GM23248 (cell line): Measurements from ENCODE around the gene SYNDIG1.

Source experiments
- EZH2 ChIP-seq: fragments of 200-600 bp; sonication (generic); IDR thresholded peaks from 2 replicates; pipeline ENCODE4 v1.6.1; 2018; ENCODE audit warnings: antibody characterized with exemption, mild to moderate bottlenecking; ENCODE audit not compliant: insufficient read depth, poor library complexity, severe bottlenecking
- EZH2phosphoT487 ChIP-seq: fragments of 200-600 bp; sonication (generic); IDR thresholded peaks from 2 replicates; pipeline ENCODE4 v1.6.1; 2018; ENCODE audit warnings: antibody characterized with exemption, moderate library complexity, mild to moderate bottlenecking, low read depth; ENCODE audit not compliant: insufficient read depth

DNA sequence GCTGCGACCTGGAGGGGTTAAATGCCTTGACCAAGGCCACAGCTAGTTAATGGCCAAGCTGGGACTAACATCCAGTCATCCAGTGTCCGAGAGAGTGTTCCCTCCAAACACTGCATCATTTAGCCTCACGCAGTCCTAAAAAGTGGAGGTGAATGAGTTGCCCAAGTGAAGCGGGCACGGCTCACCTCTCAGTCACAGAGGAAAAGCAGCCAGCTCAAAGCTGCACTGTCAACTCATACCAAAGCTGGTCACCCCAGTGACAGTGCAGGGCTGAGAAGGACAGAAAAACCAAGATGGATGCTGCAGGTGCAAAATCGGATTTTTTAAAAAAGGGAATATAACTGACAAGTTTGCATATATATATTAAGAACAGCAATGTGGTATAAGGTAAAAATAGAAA, 168.5 kb downstream of the SYNDIG1 start:
- TF ChIP-seq EZH2: no peak
- TF ChIP-seq EZH2phosphoT487: no peak
